ENCODE data around the gene MMADHC. TPM values are rescaled to one million over a fixed set of nuclear protein-coding genes. Genes with fewer than 3 reads are reported as not detected.

The MMADHC gene
- 210 and 304 TPM in 2 replicates for total RNA-seq (2016; rRNA removed; fragmentation: Illumina TruSeq; extraction: Trizol)
- 60.5 and 63.1 TPM in 2 replicates for total RNA-seq (2016; cell fraction: cytosol; rRNA removed; fragmentation: Illumina TruSeq; extraction: Trizol; ENCODE audit: low read depth)
- total RNA-seq (2016; cell fraction: insoluble cytoplasmic fraction; rRNA removed; fragmentation: Illumina TruSeq; extraction: Trizol), result 211 and 325 TPM in 2 replicates
- 113 and 123 TPM in 2 replicates for total RNA-seq (2016; cell fraction: membrane; rRNA removed; fragmentation: Illumina TruSeq; extraction: Trizol)
- 92.8 and 108 TPM in 2 replicates for total RNA-seq (2016; cell fraction: nucleus; rRNA removed; fragmentation: Illumina TruSeq; extraction: Trizol)
- 60.5 and 90.2 TPM in 2 replicates for polyA plus RNA-seq (2011; rRNA removed)
- polyA plus RNA-seq (2011; cell fraction: cytosol; rRNA removed), result 45.8 and 60.2 TPM in 2 replicates
- 17.7 and 21.2 TPM in 2 replicates for polyA plus RNA-seq (2011; cell fraction: nucleus; rRNA removed)
- 129 and 162 TPM in 2 replicates for polyA plus RNA-seq (2012)
- polyA plus RNA-seq (2016; cell fraction: cytosol; fragmentation: Illumina TruSeq; extraction: Trizol; ENCODE audit: low read depth), result 46.3 and 52.4 TPM in 2 replicates
- polyA plus RNA-seq (2016; cell fraction: insoluble cytoplasmic fraction; fragmentation: Illumina TruSeq; extraction: Trizol; ENCODE audit: low read depth), result 217 and 252 TPM in 2 replicates
- polyA plus RNA-seq (2016; cell fraction: membrane; fragmentation: Illumina TruSeq; extraction: Trizol; ENCODE audit: low read depth), result 79.1 and 79.5 TPM in 2 replicates
- polyA plus RNA-seq (2016; cell fraction: nucleus; fragmentation: Illumina TruSeq; extraction: Trizol; ENCODE audit: insufficient read depth, low read depth), result 79.8 and 83.2 TPM in 2 replicates
- polyA minus RNA-seq (2011; rRNA and poly(A)+ RNA removed; ENCODE audit: low replicate concordance), result 56.9 and 58.5 TPM in 2 replicates
- 65.8 and 69.6 TPM in 2 replicates for polyA minus RNA-seq (2011; cell fraction: cytosol; rRNA and poly(A)+ RNA removed)
- polyA minus RNA-seq (2011; cell fraction: nucleus; rRNA and poly(A)+ RNA removed), result 83.3 and 106 TPM in 2 replicates
- Bru-seq, nascent RNA, result percentile 97 among the genes with signal in this experiment
- BruChase-seq, experiment 1, labeled RNA remaining after a 6-hour chase, result percentile 94 among the genes with signal in this experiment
- percentile 93 among the genes with signal in this experiment for BruChase-seq, experiment 2, labeled RNA remaining after a 2-hour chase
- long read RNA-seq, experiment 1, transcript MMADHC-203 (7 exons, 1,726 nt), result minor isoform, 32 of 163 reads
- long read RNA-seq, experiment 1, transcript MMADHC-201 (8 exons, 1,436 nt), result major isoform, 115 of 163 reads
- long read RNA-seq, experiment 1, partial matches to known transcripts, result 11 of 163 reads
- long read RNA-seq, experiment 1, other reads (novel, unspliced or antisense), result 5 of 163 reads
- long read RNA-seq, experiment 2, transcript MMADHC-201 (8 exons, 1,436 nt), result major isoform, 141 of 221 reads
- long read RNA-seq, experiment 2, transcript MMADHC-203 (7 exons, 1,726 nt), result minor isoform, 24 of 221 reads
- long read RNA-seq, experiment 2, partial matches to known transcripts, result 23 of 221 reads
- long read RNA-seq, experiment 2, other reads (novel, unspliced or antisense), result 33 of 221 reads

DNA sequence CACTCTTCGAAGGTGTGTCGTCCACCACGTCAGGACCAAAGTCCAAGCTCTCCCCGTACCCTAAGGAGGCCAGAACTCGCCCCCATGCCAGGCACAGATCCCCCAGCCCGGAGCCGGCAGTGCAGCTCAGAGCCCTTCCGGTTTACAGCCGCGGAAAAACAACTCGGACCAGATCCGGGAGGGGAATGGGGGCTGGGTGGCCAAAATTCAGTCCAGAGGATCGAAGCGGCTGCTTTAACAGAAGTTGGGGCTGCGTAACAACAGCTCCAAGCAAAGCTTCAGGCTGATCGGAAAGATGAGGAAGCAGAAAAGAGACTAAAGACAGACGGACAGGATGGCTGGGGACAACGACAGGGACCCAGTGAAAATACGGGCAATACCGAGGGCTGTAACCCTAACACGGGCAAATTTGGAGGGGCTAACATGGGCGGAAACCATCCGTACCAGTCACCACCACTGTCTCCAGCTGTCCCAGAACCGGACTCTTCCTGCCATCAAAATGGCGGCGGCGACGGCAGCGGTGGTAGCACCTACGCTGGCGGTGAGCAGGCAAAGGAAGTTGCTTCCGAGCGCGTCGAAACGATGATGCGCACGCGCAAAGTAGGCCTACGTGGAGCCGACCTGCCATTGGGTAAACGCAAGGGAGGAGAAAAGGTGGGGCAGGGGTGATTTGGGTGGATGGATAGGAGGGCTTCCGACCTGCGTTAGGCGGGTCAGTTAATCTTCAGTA is at the start of gene MMADHC:
Gene MMADHC (minus strand): TSS at position 556 of the 730 bp plus-strand sequence. CDS start 678 bp downstream, outside the sequence.
- CTCF ChIA-PET (ENCODE audit: low intra/inter-chr PET ratio, low total read pairs), result no interaction called here
- peaks cover 61% of the 10 kb centered on the region for H3K79me2 ChIP-seq (ENCODE audit: insufficient read depth, low read length)
- POLR2A ChIA-PET, result interaction anchor here (0.7 to 1.7 kb wide), 12 partner anchors 8 to 1822 kb away, joined by 3 to 13 read pairs (median 4); partner anchors contain the start of genes MBD5, ORC4 and RIF1
- TF ChIP-seq ZBTB3 (CRISPR knock-in tag; IDR thresholded peaks at IDR 0.05; ENCODE audit: borderline replicate concordance, low read depth), result peak; percentile 75; the same call in 1 of the 2 replicates
- peak; percentile 35 for TF ChIP-seq ZFP36L2 (CRISPR knock-in tag; IDR thresholded peaks at IDR 0.05)
- peak; percentile 92 for TF ChIP-seq NCOR1 (IDR thresholded peaks at IDR 0.05; ENCODE audit: borderline replicate concordance, low read length)
- TF ChIP-seq, protein P1, sequence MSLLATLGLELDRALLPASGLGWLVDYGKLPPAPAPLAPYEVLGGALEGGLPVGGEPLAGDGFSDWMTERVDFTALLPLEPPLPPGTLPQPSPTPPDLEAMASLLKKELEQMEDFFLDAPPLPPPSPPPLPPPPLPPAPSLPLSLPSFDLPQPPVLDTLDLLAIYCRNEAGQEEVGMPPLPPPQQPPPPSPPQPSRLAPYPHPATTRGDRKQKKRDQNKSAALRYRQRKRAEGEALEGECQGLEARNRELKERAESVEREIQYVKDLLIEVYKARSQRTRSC (CRISPR knock-in tag; IDR thresholded peaks at IDR 0.05; ENCODE audit: low read depth), result no peak; the same call in 1 of the 2 replicates
- 0 out of 2 replicates have a peak, but pooled peaks have one; percentile 57 for TF ChIP-seq ZNF841 (CRISPR knock-in tag; IDR thresholded peaks at IDR 0.05; ENCODE audit: borderline replicate concordance)
- TF ChIP-seq, protein P2, sequence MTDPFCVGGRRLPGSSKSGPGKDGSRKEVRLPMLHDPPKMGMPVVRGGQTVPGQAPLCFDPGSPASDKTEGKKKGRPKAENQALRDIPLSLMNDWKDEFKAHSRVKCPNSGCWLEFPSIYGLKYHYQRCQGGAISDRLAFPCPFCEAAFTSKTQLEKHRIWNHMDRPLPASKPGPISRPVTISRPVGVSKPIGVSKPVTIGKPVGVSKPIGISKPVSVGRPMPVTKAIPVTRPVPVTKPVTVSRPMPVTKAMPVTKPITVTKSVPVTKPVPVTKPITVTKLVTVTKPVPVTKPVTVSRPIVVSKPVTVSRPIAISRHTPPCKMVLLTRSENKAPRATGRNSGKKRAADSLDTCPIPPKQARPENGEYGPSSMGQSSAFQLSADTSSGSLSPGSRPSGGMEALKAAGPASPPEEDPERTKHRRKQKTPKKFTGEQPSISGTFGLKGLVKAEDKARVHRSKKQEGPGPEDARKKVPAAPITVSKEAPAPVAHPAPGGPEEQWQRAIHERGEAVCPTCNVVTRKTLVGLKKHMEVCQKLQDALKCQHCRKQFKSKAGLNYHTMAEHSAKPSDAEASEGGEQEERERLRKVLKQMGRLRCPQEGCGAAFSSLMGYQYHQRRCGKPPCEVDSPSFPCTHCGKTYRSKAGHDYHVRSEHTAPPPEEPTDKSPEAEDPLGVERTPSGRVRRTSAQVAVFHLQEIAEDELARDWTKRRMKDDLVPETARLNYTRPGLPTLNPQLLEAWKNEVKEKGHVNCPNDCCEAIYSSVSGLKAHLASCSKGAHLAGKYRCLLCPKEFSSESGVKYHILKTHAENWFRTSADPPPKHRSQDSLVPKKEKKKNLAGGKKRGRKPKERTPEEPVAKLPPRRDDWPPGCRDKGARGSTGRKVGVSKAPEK (CRISPR knock-in tag; IDR thresholded peaks at IDR 0.05; ENCODE audit: borderline replicate concordance), result 0 out of 2 replicates have a peak, but pooled peaks have one; percentile 29
- peak; percentile 59 for TF ChIP-seq FOXA3 (CRISPR knock-in tag; IDR thresholded peaks at IDR 0.05)
- TF ChIP-seq ZNF101 (CRISPR knock-in tag; IDR thresholded peaks at IDR 0.05; ENCODE audit: borderline replicate concordance, low read depth), result peak; percentile 78; the same call in 1 of the 2 replicates
- TF ChIP-seq SPEN (CRISPR knock-in tag; IDR thresholded peaks at IDR 0.05; ENCODE audit: low read depth), result peak; percentile 88
- TF ChIP-seq SOX6 (IDR thresholded peaks at IDR 0.05), result no peak
- peak; percentile 81 for TF ChIP-seq SOX6 (CRISPR knock-in tag; IDR thresholded peaks at IDR 0.05)
- TF ChIP-seq SNAI1 (CRISPR knock-in tag; IDR thresholded peaks at IDR 0.05; ENCODE audit: borderline replicate concordance), result peak; percentile 82; the same call in 1 of the 2 replicates

More for the DNA sequence above, at the start of gene MMADHC:
- Histone ChIP-seq H3K27me3 (ENCODE audit: control insufficient read depth in 1 of 2, insufficient read depth in 2 of 2, low read length in 2 of 2) (no peaks in the 10 kb centered on the region; a peak in 1 of 5 replicates), H3K9ac (ENCODE audit: insufficient read depth, low read depth, low read length) (peak within 1 kb of the TSS; percentile 96), H2AFZ (ENCODE audit: low read length) (peak within 1 kb of the TSS; percentile 95), H3K27ac (ENCODE audit: extremely low read length, insufficient read depth, low read length) (peak within 1 kb of the TSS; percentile 97), H3K4me3 (replicated peaks in 1 of 3; ENCODE audit: insufficient read depth in 1 of 3, low read depth in 2 of 3, low read length in 3 of 3) (peak within 1 kb of the TSS; percentile 83 to 88 (median 83)), H4K20me1 (ENCODE audit: insufficient read depth, low read length) (no peaks in the 10 kb centered on the region), H3K4me1 (ENCODE audit: insufficient read depth, low read length) (peaks cover 47% of the 10 kb centered on the region), H3K9me3 (ENCODE audit: low read length) (no peaks in the 10 kb centered on the region), H3K36me3 (replicated peaks in 1 of 2; ENCODE audit: control insufficient read depth in 1 of 2, insufficient read depth in 2 of 2, low read length in 2 of 2) (peaks cover under 1 to 23% of the 10 kb centered on the region in 2 experiments), H3K4me2 (ENCODE audit: low read depth, low read length) (peak within 1 kb of the TSS; percentile 82)
- in situ Hi-C loops (cut with HindIII; ENCODE audit: extremely low pct_ligation_motif_present, low pct_unique_long_range_greater_than_20kb) (no loop called here), intact Hi-C loops (cut with micrococcal nuclease; ENCODE audit: unreplicated experiment) (loop anchor here (5.0 to 10.0 kb wide), 2 partner anchors 943 to 1565 kb away; partner anchors contain the start of genes EPC2, MBD5 and ORC4)
- DNase-seq (ENCODE audit: low spot score), result peak; percentile 97
- peak; percentile 36 for FAIRE-seq
- BruUV-seq (replicated peaks), result TSS peak; percentile 71
- under 1% methylated on average over 45 of the region's 45 CpGs for WGBS (ENCODE audit: low lambda C conversion rate)
- ATAC-seq, result peak; percentile 96

Measured in HepG2 (cell line).